Stimulated activated CD8-positive, alpha-beta memory T cell treated with anti-CD3 and anti-CD28 coated beads, Interleukin-15, amount 100 ng/mL, for 24 hours (primary cell): ENCODE data around the gene SCNN1G.

Experiments used
- DNase-seq: peaks from one replicate; pipeline ENCODE4 v3.0.0-alpha.2; 2020; ENCODE audit warnings: low read depth

SCNN1G gene

GRCh38 chr16:23254338-23254737, 71.8 kb downstream of the SCNN1G start:
- no peak for DNase-seq

GRCh38 chr16:23255000-23255399, 72.5 kb downstream of the SCNN1G start:
- DNase-seq = no peak

DNA sequence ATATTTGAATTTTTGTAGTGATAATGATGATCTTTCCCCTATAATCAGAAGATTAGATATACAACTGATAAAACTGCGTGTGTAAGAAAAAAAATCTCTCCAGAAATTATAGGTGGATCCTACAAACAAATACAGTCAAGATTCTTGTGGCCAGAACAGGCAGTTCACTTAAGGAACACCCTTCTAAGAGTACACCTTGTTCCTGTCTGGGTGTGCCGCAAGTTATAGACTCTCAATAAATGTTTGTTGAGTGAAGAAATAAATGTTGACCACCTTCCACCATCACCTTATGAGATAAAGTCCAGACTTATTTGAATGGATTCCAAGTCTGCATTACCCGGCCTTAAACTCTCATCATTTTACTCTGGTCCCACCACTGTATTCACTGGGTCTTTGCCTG, 73.9 kb downstream of the SCNN1G start:
- no peak for DNase-seq

GRCh38 chr16:23257682-23258081, 75.1 kb downstream of the SCNN1G start:
- no peak for DNase-seq

GRCh38 chr16:23258919-23259237, 76.3 kb downstream of the SCNN1G start:
- no peak for DNase-seq
